ENCODE results near the gene FBXL17. TPM values are rescaled to one million over a fixed set of nuclear protein-coding genes. Genes with fewer than 3 reads are reported as not detected.

FBXL17 gene
- total RNA-seq, 1 experiment from 2014 or later: 3.5 TPM

DNA sequence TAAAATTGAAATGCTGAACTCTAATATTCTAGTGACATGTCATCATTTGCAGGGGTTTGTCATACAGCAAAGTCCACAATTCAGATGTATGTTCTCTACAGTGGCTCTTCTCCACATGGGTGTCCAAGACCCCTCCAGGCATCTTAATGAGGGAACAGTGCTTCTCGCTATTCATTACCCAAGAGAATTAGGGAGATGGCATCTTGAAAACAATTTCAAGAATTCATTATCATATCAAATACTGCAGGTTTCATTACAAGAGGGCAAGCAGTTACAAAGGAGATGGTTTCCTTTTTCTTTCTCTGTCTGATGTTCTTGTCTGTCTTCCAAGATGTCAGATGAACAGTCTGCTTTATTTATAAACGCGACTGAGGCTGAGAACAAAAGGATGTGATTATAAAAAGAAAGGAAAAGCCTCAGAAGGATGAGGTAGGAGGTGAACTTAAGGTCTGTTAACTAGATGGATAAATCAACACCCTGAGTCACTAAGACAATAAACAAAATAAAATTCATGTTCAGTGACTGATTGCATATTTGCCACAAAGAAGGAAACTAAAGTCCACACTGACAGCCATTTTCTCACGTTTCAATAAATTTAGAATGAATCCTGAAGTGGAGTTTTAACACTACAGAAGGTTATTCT is 384.4 kb downstream of the FBXL17 start:
- Mint-ChIP-seq H3K4me3 (no peak overlapping the region), H3K9me3 (peaks cover 3% of the 10 kb centered on the region), H3K27ac (no peak overlapping the region), H3K27me3 (ENCODE audit: low read depth) (no peaks in the 10 kb centered on the region), H3K36me3 (no peaks in the 10 kb centered on the region), H3K4me1 (peaks cover 14% of the 10 kb centered on the region)
- ATAC-seq (peak; percentile 51), DNase-seq (ENCODE audit: low spot score) (no peak)
- ChIA-PET CTCF (no interaction called here), POLR2A (no interaction called here)
- no peak for TF ChIP-seq FOXP1 (CRISPR knock-in tag; IDR thresholded peaks at IDR 0.05; ENCODE audit: borderline replicate concordance)
- TF ChIP-seq, protein P1, sequence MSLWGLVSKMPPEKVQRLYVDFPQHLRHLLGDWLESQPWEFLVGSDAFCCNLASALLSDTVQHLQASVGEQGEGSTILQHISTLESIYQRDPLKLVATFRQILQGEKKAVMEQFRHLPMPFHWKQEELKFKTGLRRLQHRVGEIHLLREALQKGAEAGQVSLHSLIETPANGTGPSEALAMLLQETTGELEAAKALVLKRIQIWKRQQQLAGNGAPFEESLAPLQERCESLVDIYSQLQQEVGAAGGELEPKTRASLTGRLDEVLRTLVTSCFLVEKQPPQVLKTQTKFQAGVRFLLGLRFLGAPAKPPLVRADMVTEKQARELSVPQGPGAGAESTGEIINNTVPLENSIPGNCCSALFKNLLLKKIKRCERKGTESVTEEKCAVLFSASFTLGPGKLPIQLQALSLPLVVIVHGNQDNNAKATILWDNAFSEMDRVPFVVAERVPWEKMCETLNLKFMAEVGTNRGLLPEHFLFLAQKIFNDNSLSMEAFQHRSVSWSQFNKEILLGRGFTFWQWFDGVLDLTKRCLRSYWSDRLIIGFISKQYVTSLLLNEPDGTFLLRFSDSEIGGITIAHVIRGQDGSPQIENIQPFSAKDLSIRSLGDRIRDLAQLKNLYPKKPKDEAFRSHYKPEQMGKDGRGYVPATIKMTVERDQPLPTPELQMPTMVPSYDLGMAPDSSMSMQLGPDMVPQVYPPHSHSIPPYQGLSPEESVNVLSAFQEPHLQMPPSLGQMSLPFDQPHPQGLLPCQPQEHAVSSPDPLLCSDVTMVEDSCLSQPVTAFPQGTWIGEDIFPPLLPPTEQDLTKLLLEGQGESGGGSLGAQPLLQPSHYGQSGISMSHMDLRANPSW (CRISPR knock-in tag; conservative IDR thresholded peaks at IDR 0.05; ENCODE audit: low read depth): no peak
- TF ChIP-seq FOXK1 (CRISPR knock-in tag; IDR thresholded peaks at IDR 0.05): no peak
- no peak for TF ChIP-seq FOXJ3 (CRISPR knock-in tag; IDR thresholded peaks at IDR 0.05; ENCODE audit: borderline replicate concordance)
- no peak for TF ChIP-seq E2F4 (CRISPR knock-in tag; IDR thresholded peaks at IDR 0.05; ENCODE audit: borderline replicate concordance, low read depth)
- TF ChIP-seq ZNF425 (CRISPR knock-in tag; conservative IDR thresholded peaks at IDR 0.05): no peak
- no peak for TF ChIP-seq ZNF396 (CRISPR knock-in tag; IDR thresholded peaks at IDR 0.05; ENCODE audit: borderline replicate concordance)
- TF ChIP-seq, protein P2, sequence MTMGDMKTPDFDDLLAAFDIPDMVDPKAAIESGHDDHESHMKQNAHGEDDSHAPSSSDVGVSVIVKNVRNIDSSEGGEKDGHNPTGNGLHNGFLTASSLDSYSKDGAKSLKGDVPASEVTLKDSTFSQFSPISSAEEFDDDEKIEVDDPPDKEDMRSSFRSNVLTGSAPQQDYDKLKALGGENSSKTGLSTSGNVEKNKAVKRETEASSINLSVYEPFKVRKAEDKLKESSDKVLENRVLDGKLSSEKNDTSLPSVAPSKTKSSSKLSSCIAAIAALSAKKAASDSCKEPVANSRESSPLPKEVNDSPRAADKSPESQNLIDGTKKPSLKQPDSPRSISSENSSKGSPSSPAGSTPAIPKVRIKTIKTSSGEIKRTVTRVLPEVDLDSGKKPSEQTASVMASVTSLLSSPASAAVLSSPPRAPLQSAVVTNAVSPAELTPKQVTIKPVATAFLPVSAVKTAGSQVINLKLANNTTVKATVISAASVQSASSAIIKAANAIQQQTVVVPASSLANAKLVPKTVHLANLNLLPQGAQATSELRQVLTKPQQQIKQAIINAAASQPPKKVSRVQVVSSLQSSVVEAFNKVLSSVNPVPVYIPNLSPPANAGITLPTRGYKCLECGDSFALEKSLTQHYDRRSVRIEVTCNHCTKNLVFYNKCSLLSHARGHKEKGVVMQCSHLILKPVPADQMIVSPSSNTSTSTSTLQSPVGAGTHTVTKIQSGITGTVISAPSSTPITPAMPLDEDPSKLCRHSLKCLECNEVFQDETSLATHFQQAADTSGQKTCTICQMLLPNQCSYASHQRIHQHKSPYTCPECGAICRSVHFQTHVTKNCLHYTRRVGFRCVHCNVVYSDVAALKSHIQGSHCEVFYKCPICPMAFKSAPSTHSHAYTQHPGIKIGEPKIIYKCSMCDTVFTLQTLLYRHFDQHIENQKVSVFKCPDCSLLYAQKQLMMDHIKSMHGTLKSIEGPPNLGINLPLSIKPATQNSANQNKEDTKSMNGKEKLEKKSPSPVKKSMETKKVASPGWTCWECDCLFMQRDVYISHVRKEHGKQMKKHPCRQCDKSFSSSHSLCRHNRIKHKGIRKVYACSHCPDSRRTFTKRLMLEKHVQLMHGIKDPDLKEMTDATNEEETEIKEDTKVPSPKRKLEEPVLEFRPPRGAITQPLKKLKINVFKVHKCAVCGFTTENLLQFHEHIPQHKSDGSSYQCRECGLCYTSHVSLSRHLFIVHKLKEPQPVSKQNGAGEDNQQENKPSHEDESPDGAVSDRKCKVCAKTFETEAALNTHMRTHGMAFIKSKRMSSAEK (CRISPR knock-in tag; IDR thresholded peaks at IDR 0.05; ENCODE audit: borderline replicate concordance): no peak
- TF ChIP-seq, protein P3, sequence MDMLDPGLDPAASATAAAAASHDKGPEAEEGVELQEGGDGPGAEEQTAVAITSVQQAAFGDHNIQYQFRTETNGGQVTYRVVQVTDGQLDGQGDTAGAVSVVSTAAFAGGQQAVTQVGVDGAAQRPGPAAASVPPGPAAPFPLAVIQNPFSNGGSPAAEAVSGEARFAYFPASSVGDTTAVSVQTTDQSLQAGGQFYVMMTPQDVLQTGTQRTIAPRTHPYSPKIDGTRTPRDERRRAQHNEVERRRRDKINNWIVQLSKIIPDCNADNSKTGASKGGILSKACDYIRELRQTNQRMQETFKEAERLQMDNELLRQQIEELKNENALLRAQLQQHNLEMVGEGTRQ (CRISPR knock-in tag; IDR thresholded peaks at IDR 0.05): no peak
- no peak for TF ChIP-seq MAX (CRISPR knock-in tag; IDR thresholded peaks at IDR 0.05)
- TF ChIP-seq, protein P4, sequence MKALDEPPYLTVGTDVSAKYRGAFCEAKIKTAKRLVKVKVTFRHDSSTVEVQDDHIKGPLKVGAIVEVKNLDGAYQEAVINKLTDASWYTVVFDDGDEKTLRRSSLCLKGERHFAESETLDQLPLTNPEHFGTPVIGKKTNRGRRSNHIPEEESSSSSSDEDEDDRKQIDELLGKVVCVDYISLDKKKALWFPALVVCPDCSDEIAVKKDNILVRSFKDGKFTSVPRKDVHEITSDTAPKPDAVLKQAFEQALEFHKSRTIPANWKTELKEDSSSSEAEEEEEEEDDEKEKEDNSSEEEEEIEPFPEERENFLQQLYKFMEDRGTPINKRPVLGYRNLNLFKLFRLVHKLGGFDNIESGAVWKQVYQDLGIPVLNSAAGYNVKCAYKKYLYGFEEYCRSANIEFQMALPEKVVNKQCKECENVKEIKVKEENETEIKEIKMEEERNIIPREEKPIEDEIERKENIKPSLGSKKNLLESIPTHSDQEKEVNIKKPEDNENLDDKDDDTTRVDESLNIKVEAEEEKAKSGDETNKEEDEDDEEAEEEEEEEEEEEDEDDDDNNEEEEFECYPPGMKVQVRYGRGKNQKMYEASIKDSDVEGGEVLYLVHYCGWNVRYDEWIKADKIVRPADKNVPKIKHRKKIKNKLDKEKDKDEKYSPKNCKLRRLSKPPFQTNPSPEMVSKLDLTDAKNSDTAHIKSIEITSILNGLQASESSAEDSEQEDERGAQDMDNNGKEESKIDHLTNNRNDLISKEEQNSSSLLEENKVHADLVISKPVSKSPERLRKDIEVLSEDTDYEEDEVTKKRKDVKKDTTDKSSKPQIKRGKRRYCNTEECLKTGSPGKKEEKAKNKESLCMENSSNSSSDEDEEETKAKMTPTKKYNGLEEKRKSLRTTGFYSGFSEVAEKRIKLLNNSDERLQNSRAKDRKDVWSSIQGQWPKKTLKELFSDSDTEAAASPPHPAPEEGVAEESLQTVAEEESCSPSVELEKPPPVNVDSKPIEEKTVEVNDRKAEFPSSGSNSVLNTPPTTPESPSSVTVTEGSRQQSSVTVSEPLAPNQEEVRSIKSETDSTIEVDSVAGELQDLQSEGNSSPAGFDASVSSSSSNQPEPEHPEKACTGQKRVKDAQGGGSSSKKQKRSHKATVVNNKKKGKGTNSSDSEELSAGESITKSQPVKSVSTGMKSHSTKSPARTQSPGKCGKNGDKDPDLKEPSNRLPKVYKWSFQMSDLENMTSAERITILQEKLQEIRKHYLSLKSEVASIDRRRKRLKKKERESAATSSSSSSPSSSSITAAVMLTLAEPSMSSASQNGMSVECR (CRISPR knock-in tag; IDR thresholded peaks at IDR 0.05; ENCODE audit: borderline replicate concordance): no peak
- no peak for TF ChIP-seq ZNF121 (CRISPR knock-in tag; IDR thresholded peaks at IDR 0.05)
- TF ChIP-seq, protein P5, sequence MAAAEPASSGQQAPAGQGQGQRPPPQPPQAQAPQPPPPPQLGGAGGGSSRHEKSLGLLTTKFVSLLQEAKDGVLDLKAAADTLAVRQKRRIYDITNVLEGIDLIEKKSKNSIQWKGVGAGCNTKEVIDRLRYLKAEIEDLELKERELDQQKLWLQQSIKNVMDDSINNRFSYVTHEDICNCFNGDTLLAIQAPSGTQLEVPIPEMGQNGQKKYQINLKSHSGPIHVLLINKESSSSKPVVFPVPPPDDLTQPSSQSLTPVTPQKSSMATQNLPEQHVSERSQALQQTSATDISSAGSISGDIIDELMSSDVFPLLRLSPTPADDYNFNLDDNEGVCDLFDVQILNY (CRISPR knock-in tag; IDR thresholded peaks at IDR 0.05): no peak
- TF ChIP-seq ZNF512 (CRISPR knock-in tag; IDR thresholded peaks at IDR 0.05; ENCODE audit: borderline replicate concordance): no peak
- TF ChIP-seq, protein P6, sequence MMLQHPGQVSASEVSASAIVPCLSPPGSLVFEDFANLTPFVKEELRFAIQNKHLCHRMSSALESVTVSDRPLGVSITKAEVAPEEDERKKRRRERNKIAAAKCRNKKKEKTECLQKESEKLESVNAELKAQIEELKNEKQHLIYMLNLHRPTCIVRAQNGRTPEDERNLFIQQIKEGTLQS (CRISPR knock-in tag; conservative IDR thresholded peaks at IDR 0.05): no peak
- no peak for TF ChIP-seq EMX1 (CRISPR knock-in tag; IDR thresholded peaks at IDR 0.05)
- no peak for TF ChIP-seq ZNF671 (CRISPR knock-in tag; IDR thresholded peaks at IDR 0.05)

Measured in WTC11 (cell line).